Small intestine (tissue), 7 donors: ENCODE measurements around the gene AP4M1. TPM values are rescaled to one million over a fixed set of nuclear protein-coding genes. Genes with fewer than 3 reads are reported as not detected.
A peak's percentile ranks its signal among the peaks of the same experiment; 100 is the strongest.

ENCODE experiments used
- DNase-seq, 2 donors: peaks; one replicate each; pipeline versions ENCODE4 v3.0.0 to v3.0.0-alpha.2; 2013
- FAIRE-seq: peaks from 2 replicates; lab custom pipeline; 2012; peaks lifted over from hg19 to GRCh38; lab: Jason Lieb, UNC
- H3K27ac ChIP-seq, 3 donors: one replicate each; pipeline ENCODE4 v1.5.1; 2013; ENCODE audit warnings: low read length in 2 of 3, mild to moderate bottlenecking in 2 of 3, control low read depth in 1 of 3, inconsistent platforms in 1 of 3, low read depth in 1 of 3, moderate library complexity in 1 of 3
- H3K27me3 ChIP-seq, 3 donors: one replicate each; pipeline ENCODE4 v1.6.1; 2013; ENCODE audit warnings: low read length in 3 of 3, inconsistent platforms in 1 of 3; ENCODE audit not compliant: control insufficient read depth in 3 of 3, insufficient read depth in 3 of 3
- H3K36me3 ChIP-seq, 3 donors: one replicate each; pipeline ENCODE4 v1.6.1; 2013; ENCODE audit warnings: low read length in 3 of 3, inconsistent platforms in 1 of 3, low read depth in 1 of 3, mild to moderate bottlenecking in 1 of 3, moderate library complexity in 1 of 3; ENCODE audit not compliant: control insufficient read depth in 3 of 3, insufficient read depth in 2 of 3
- H3K4me1 ChIP-seq, 3 donors: one replicate each; pipeline ENCODE4 v1.6.1; 2013; ENCODE audit warnings: low read length in 2 of 3, inconsistent platforms in 1 of 3, low read depth in 1 of 3, mild to moderate bottlenecking in 1 of 3, moderate library complexity in 1 of 3; ENCODE audit not compliant: control insufficient read depth in 3 of 3, insufficient read depth in 2 of 3
- H3K4me3 ChIP-seq, 3 donors: one replicate each; pipeline ENCODE4 v1.5.1; 2013; ENCODE audit warnings: low read length in 3 of 3, control low read depth in 1 of 3, inconsistent platforms in 1 of 3, low read depth in 1 of 3, mild to moderate bottlenecking in 1 of 3, moderate library complexity in 1 of 3
- H3K9me3 ChIP-seq, 2 donors: one replicate each; pipeline ENCODE4 v1.6.1; 2013; ENCODE audit warnings: low read depth in 1 of 2, low read length in 1 of 2; ENCODE audit not compliant: control insufficient read depth in 2 of 2, insufficient read depth in 1 of 2
- WGBS, 3 donors: extraction: QIAGEN DNeasy Blood & Tissue Kit; methylation state at CpG; one replicate each; pipeline ENCODE4 v1.1.7; 2013; 5-methylcytosine and 5-hydroxymethylcytosine counted together
- polyA plus RNA-seq, 4 donors: library from polyadenylated mRNA; stranded (reverse) in 3 of 4; unstranded in 1 of 4; fragments of 200-250 nt in 3 of 4; fragments of 120-200 nt in 1 of 4; gene quantifications; one replicate each; pipeline versions ENCODE4 v1.2.1 to v1.2.3, GENCODE V29; 2013
- donor health status: healthy with polysubstance abuse.
- donor health status: control.
- donor health status: control.
- donor health status: Bipolar disorder and iron deficiency.
- donor health status: healthy.

Gene AP4M1
- polyA plus RNA-seq, 4 donors: 14.9 to 20.6 (median 17.2) TPM

- FAIRE-seq (no peak), DNase-seq (no peak)
- WGBS, 3 donors: 79 to 85% (median 82%) methylated on average over 9 of the region's 9 CpGs
- Histone ChIP-seq H3K9me3 (no peaks in the 10 kb centered on the region), H3K27ac (no peak overlapping the region), H3K4me3 (no peak overlapping the region), H3K4me1 (peaks cover 3 to 11% (median 6%) of the 10 kb centered on the region in 3 donors), H3K27me3 (no peaks in the 10 kb centered on the region), H3K36me3 (peaks cover 41 to 85% (median 46%) of the 10 kb centered on the region in 3 donors)
Measured at GRCh38 chr7:100095289-100095688, 6.2 kb upstream of the AP4M1 start.

DNA sequence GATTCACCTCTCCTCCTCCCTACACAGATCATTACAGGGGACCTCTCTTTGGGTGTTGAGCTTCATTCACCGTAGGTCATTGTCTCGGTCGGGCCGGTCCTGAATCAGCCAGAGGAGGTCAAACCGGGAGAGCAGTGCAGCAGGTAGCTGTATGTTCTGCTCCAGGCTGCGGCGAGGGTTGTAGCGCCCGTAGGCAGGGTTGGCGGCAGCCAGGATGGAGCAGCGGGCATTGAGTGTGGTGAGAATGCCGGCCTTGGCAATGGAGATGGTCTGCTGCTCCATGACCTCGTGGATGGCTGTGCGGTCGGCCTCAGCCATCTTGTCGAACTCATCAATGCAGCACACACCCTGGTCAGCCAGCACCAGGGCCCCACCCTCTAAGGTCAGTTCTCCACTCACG lies 5.7 kb upstream of the AP4M1 start:
- FAIRE-seq (no peak), DNase-seq (no peak)
- H3K9me3 ChIP-seq: no peaks in the 10 kb centered on the region
- H3K27ac ChIP-seq: no peak overlapping the region
- H3K36me3 ChIP-seq: peaks cover 41 to 83% (median 46%) of the 10 kb centered on the region in 3 donors
- H3K4me1 ChIP-seq: peaks cover 3 to 11% (median 6%) of the 10 kb centered on the region in 3 donors
- H3K27me3 ChIP-seq: no peaks in the 10 kb centered on the region
- no peak overlapping the region for H3K4me3 ChIP-seq
- WGBS, 3 donors: 90 to 93% (median 91%) methylated on average over 17 of the region's 17 CpGs

GRCh38 chr7:100098913-100099312 lies 2.5 kb upstream of the AP4M1 start:
- H3K27me3 ChIP-seq: no peaks in the 10 kb centered on the region
- H3K4me1 ChIP-seq: peaks cover 3 to 15% (median 9%) of the 10 kb centered on the region in 3 donors
- H3K36me3 ChIP-seq: peaks cover 28 to 67% (median 36%) of the 10 kb centered on the region in 3 donors
- 74 to 83% (median 78%) methylated on average over 10 of the region's 10 CpGs for WGBS, 3 donors
- FAIRE-seq: no peak
- DNase-seq: no peak
- no peaks in the 10 kb centered on the region for H3K9me3 ChIP-seq
- no peak overlapping the region for H3K27ac ChIP-seq
- no peak overlapping the region for H3K4me3 ChIP-seq

DNA sequence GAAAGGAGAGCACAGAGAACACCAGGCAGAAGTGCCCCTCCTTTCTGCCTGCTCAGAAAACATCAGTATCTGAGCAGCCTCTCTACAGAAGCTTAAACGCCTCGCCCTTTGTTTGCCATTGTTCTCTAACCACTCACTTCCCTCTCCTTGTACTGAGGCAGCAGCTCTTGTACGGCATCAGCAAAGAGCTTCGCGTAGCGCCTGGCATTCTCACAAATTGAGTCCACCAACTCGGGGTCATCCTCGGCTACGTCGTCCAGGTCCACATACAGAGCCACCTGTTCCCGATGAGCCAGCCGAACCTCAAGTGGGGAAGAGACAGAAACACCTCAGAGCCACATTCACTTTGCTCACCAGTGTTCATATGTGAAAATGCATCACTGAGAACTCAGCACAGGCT lies 2.0 kb upstream of the AP4M1 start:
- WGBS, 3 donors: 30 to 54% (median 53%) methylated on average over 12 of the region's 12 CpGs

GRCh38 chr7:100100420-100101015 lies 925 bp upstream of the AP4M1 start:
- no peaks in the 10 kb centered on the region for H3K9me3 ChIP-seq
- H3K36me3 ChIP-seq: peaks cover 19 to 70% (median 25%) of the 10 kb centered on the region in 3 donors
- H3K4me1 ChIP-seq: peaks cover 3 to 15% (median 9%) of the 10 kb centered on the region in 3 donors
- H3K4me3 ChIP-seq: peak overlapping the region; percentile 80 to 96 (median 89)
- no peaks in the 10 kb centered on the region for H3K27me3 ChIP-seq
- 0 to 1% (median 1%) methylated on average over 46 to 61 of the region's 61 CpGs for whole genome bisulfite sequencing, 3 donors
- FAIRE-seq (no peak), DNase-seq (peak; percentile 93 to 99)
- peak overlapping the region; percentile 53 to 98 (median 87) for H3K27ac ChIP-seq

More for the DNA sequence above, 2.0 kb upstream of the AP4M1 start:
- DNase-seq (no peak), FAIRE-seq (no peak)
- Histone ChIP-seq H3K27me3 (no peaks in the 10 kb centered on the region), H3K4me1 (peaks cover 3 to 15% (median 9%) of the 10 kb centered on the region in 3 donors), H3K9me3 (no peaks in the 10 kb centered on the region), H3K36me3 (peaks cover 22 to 68% (median 30%) of the 10 kb centered on the region in 3 donors), H3K4me3 (peak overlapping the region in 2 of 3 donors; percentile 89 to 96), H3K27ac (peak overlapping the region in 1 of 3 donors; percentile 5)

GRCh38 chr7:100102950-100103840 lies 1.8 kb downstream of the AP4M1 start:
- 85 to 92% (median 88%) methylated on average over 17 of the region's 17 CpGs for WGBS, 3 donors
- no peak for FAIRE-seq
- Histone ChIP-seq H3K27ac (no peak overlapping the region), H3K9me3 (no peaks in the 10 kb centered on the region), H3K4me3 (no peak overlapping the region), H3K27me3 (no peaks in the 10 kb centered on the region), H3K36me3 (peaks cover 7 to 70% (median 9%) of the 10 kb centered on the region in 3 donors), H3K4me1 (peaks cover 3 to 15% (median 9%) of the 10 kb centered on the region in 3 donors)
- no peak for DNase-seq

GRCh38 chr7:100105534-100105933 lies 4.1 kb downstream of the AP4M1 start:
- FAIRE-seq (no peak), DNase-seq (no peak)
- no peaks in the 10 kb centered on the region for H3K9me3 ChIP-seq
- 96 to 100% (median 98%) methylated on average over 4 of the region's 4 CpGs for WGBS, 3 donors
- no peaks in the 10 kb centered on the region for H3K27me3 ChIP-seq
- H3K4me1 ChIP-seq: peaks cover 0 to 3% (median 3%) of the 10 kb centered on the region in 3 donors
- peaks cover 3 to 75% (median 5%) of the 10 kb centered on the region in 3 donors for H3K36me3 ChIP-seq
- no peak overlapping the region for H3K27ac ChIP-seq
- no peak overlapping the region for H3K4me3 ChIP-seq

DNA sequence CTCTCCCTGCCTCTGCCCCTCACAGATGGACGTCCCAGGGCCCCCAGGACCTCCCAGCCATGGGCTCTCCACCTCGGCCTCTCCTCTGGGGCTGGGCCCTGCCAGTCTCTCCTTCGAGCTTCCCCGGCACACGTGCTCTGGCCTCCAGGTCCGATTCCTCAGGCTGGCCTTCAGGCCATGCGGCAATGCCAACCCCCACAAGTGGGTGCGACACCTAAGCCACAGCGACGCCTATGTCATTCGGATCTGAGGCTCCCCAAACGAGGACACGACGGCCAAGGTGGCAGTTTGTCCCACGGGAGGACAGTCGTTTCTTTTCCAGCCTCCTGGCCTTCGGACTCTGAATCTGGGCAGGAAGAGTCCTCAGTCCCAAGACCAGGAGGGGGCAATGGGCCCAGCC lies 5.2 kb downstream of the AP4M1 start:
- H3K4me1 ChIP-seq: peaks cover 0 to 3% (median 3%) of the 10 kb centered on the region in 3 donors
- peaks cover 4 to 85% (median 5%) of the 10 kb centered on the region in 3 donors for H3K36me3 ChIP-seq
- no peak for FAIRE-seq
- no peaks in the 10 kb centered on the region for H3K9me3 ChIP-seq
- no peak overlapping the region for H3K4me3 ChIP-seq
- 78 to 80% (median 80%) methylated on average over 17 of the region's 17 CpGs for WGBS, 3 donors
- H3K27ac ChIP-seq: no peak overlapping the region
- DNase-seq: no peak
- H3K27me3 ChIP-seq: no peaks in the 10 kb centered on the region
